NCI-H748 (cell line): Measurements from ENCODE around the gene LYPLA2.
"Not testable (repeated sequence)": the region's sequence is repeated elsewhere in the genome, so short reads cannot be mapped to it uniquely, and the experiment has no call there.

Experiments
- DNase-seq: peaks from one replicate; lab custom pipeline; 2025; ENCODE audit not compliant: unreplicated experiment; lab: John Stamatoyannopoulos, UW

Gene LYPLA2

DNA sequence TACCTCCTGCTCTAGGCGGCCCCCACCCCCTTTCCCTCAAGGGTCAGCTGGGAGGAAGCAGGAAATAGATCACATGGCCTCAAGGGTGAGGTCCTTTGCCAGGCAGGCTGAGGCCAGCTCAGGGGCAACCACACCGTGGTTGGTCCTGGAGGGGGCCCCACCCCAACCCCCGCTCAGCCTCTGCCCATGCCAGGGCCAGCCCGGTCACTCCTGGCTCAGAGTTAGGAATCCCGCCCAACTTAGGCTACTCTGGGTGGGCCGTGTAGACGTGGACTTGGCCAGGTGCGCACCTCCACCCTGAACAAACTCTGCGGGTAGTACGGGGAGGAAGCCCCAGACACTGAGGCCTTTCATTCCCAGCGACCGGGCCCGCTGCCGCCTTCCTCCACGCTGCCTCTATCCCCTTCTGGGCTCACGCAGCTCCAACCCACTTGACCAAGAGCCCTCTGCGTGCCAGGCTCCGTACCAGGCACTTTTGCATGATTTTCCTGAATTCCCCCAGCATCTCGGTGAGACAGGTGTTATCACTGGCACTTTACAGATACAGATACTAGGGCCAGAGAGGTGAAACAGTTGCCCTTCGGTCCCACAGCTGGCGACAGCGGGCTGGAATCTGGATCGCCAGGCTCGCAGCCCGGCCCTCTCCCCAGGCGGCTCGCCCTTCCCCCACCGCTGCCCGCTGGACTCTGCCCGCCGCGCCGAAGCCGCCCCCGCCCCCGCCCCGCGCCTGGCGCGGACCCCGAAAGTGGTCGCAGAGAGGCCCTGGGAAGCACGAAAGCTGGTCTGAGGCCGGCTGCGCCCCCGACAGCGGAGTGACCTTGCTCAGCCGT, 8.8 kb downstream of the LYPLA2 start:
- peak; percentile 40 for DNase-seq

DNA sequence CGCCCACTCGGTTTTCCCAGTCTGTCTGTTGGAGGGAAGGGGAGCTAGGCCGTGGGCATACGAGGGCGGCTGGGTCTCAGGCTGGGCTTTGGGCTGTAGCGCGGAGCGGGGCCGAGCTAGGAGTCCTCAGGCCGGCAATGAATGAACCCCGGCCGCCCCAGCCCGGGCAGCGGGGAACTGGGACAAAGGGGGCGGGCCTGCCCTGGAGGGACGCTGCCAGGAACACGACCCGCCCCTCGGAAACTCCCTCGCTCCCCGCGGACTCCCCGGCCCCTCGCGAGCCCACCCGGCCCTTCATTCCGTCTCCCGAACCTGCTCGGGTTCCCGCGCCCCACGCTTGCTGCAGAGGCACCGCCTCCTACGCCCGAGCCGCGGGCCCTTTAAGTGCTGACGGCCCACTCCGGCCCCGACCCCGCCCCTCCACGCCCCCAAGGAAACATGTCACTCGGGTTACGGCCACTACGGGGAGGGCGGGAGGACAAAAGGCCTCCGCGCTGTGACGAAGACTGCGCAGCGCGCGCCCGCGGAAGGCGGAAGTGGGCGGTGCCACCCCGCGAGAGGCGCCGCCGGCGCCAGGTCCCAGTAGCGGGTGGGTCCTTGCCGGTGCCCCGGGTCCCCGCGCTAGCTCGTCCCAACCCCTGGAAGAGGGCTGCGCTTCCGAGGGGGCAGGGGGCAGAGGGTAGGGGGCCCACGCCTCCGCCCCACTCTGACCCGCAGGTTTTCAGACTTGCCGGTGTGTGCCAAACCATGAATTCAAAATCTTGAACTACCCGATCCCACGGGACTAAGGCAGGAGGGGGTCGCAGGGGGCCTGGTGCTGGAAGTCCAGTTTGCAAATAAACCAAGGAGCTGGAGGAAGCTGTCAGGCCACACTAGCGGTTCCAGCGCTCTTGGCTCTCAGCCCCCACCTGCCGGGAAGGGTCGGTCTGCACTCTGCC, 9.7 kb downstream of the LYPLA2 start, which contains the start of gene GALE:
Gene GALE, minus strand, starts transcription at position 355 of the 938 bp plus-strand sequence. CDS start 1,747 bp downstream, outside the sequence.
- DNase-seq = peak; percentile 93

DNA sequence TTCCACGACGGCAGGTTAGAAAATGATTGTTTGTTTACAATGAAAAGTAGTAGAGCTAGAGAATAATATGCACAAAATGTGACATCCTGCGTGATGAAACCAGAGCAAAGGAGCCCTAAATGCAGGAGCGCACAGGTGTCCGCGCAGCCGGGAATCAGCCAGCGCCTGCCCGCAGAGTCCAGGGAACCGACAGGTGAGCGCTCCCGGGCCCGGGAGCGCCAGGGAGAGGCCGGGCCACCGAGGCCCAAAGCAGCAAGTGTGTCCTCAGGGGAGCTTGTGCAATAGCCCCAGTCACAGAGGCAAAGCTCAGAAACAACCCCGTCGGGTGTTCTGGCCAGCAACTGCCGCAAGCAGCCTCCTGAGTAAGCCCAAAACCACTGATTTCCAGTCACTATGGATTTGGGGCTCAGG, 10.4 kb downstream of the LYPLA2 start:
- peak; percentile 53 for DNase-seq

DNA sequence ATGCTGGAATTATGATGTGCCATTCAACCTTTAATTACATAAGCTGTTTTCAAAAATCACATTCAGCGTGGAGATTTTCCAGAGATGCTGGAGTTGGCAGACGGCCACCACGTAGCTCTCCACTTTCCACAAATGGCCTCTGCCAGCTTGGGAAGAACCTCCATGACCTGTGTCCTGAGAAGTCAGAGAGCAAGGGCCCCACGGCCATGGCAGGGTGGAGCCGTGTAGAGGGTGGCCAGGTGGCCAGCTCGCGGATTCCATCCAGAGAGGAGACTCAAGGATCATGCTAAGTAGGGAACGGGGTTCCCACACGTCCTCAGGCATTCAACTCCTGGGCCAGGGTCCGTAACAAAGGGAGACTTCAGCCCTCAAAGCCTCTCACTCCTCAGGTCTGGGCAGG, 10.9 kb downstream of the LYPLA2 start:
- DNase-seq = peak; percentile 15

DNA sequence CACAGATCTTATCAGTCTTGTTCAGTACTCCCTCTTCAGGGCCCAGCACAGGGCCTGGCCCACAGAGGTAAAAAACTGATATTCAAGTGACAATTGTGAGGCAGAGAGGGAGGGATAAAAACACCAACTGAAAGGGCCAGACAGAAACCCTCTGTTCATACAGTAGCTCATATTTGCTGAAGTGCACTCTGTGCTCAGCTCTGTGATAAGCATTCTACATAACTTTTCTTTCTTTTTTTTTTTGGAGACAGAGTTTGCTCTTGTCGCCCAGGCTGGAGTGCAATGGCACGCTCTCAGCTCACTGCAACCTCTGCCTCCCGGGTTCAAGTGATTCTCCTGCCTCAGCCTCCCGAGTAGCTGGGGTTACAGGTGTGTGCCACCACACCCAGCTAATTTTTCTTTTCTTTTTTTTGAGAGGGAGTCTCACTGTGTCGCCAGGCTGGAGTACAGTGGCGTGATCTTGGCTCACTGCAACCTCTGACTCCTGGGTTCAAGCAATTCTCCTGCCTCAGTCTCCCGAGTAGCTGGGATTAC, 11.9 kb downstream of the LYPLA2 start:
- DNase-seq = not testable (repeated sequence)

DNA sequence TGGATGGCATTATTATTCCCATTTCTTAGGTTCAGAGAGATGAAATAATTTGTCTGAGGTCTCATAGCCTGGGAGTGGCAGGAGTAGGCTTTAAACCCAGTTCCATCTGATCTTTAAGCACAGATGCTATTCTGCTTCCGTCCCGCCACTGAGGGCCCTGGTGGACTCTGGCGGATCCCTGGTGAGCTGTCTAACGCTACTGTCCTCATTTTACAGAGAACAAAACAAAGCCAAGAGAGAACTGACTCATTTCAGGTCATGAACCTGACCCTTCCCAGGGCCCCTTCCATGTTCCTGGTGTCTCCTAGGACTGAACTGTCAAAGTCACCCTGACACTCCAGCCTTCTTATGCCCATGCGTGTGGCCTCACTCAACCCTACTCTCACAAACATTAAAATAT, 12.7 kb downstream of the LYPLA2 start:
- no peak for DNase-seq

DNA sequence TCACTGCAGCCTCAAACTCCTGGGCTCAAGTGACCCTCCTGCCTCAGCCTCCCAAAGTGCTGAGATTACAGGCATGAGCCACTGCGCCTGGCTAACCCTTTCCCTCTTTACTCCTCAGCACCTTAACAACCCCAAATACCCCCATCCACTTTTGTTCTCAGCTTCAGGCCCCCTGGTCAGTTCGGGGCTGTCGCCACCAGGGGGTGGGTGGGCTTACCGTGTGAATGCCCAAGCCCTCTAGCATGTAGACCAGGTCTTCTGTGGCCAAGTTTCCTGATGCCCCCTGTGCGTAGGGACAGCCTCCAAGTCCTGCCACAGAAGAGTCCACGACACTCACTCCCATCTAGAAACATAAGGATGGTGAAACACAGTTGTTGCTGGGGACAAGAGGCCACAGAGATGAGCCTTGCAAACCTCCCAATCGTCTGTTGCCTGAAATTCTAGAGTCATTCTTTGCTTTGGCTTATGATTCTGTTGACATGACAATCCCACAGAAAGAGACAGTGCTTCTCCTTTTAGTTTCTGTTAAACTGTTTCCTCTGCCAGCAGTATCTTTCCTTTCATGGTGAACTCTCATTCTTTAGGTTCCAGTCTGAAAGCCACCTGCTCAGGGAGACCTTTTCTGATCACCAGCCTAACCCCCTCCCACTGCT, 13.4 kb downstream of the LYPLA2 start:
- no peak for DNase-seq

DNA sequence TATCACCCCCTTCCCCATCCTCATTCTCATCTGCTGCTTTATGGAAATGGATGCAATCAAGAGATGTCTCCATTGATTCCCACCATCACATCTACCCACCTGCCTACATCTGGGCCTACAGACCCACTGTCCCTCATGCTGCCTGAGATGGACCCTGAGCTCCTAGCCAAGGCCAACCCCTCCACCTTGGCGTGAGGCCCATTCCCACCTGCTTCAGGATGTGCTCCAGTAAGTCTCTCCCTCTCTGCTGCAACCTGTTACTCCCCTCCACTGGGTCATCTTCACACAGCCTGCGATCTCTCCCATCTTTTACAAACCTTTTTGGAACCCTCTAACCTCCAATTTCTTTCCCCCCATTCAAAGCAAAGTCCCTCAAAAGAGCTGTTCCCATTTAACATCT, 14.1 kb downstream of the LYPLA2 start:
- no peak for DNase-seq

DNA sequence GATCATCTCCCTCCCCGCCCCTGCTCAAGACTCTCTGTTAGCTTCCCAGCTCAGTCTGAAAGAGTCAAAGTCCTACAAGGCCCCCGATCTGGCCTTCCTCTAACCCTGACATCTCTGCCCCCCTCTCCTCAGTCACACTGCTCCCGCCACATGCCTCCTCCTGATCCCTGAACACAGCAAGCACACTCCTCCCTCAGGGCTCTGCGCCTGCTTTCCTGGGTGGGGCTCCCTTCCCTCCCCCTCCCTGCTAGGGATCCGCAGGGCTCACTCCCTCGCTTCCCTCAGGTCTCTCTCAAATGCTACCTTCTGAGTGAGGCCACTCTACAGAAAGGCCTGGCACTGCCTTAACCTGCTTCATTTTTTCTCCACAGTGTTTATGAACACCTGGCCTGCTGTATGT, 15.3 kb downstream of the LYPLA2 start:
- no peak for DNase-seq

DNA sequence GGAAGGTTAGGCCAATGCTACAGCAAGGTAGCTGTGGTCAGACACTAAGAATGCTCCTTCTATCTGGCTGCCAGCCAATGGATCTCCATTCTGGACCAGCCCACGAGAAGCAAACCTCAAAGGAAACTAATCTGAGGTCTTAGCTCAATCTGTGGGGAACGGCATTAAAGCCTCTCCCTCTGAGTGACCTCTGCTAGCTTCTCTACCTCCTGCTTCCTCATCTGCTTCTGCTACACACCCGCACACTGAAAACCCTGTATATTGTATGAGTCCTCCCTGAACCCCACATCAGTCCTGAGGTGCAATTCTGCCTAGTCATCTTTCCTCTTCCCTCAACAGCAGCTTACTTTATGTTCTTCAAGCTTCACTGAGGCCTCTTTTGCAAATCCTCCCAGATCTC, 16.5 kb downstream of the LYPLA2 start:
- no peak for DNase-seq

DNA sequence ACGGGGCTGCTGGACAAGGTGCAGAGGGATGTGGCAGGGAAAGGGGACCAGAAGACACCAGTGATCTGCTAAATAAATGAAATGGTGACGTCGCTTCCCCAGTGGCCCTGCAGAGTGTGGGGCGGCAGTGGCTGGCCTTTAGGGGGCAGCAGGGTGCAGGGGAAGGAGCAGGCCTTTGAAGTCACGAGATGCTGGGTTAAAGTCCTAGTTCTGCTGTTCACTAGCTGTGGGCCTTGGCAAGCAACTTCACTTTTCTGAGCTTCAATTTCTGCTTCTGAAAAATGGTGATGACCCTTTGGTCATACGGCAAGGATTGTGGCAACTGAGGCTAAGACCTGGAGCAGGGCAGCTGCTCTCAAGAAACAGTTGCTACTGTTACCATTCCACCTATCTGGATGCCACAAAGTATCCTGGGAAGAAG, 18.8 kb downstream of the LYPLA2 start:
- DNase-seq = peak; percentile 56

DNA sequence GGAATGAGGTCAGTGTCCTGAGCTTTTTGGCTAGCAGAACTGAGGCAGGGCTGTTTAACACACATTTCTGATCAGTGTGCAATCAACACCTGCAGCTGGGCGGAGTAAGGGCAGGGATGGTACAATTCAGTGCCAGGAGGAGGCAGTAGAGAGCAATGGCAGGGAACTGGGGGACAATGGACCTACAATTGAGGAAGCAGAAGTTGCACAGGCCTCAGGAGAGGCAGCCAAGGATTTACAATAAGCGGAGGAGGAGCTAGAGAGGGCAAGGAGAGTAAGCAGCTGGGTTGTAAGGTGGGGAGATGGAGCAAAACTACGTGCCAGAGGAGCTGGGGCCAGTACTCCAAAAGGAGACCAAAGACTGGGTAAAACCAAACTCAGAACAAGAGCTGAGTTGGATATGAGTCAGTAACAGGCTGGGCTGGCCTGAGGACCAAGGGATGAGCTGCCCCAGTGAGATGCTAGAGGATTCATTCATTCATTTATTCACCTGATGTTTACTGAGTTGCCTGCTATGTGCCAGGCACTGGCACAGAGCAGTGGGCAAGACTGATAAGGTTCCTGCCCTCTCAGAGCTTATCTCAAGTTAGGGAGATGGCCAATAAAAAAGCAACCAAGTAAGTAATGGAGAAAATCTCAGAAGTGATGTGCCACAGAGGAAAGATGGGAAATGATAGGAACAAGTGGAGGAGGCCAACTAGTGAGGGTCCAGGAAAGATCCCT, 20.0 kb downstream of the LYPLA2 start:
- peak; percentile 15 for DNase-seq

DNA sequence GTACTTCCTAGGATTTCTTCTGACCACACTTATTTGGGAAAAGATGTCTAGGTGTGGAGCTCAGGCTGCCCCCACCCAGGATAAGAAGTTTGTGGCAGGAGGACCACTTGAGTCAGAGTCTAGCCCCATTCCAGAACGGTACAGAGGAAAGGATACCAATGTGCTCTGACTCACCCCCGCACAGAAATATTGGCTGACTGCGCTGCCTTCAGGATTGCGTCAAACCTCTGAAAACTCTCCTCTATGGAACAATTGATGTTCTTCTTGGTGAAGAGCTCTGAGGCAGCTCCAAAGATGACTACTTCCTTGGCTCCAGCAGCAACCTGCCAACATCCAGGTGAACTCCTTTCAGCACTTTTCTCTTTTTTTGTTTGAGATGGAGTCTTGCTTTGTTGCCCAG, 23.1 kb downstream of the LYPLA2 start:
- no peak for DNase-seq

DNA sequence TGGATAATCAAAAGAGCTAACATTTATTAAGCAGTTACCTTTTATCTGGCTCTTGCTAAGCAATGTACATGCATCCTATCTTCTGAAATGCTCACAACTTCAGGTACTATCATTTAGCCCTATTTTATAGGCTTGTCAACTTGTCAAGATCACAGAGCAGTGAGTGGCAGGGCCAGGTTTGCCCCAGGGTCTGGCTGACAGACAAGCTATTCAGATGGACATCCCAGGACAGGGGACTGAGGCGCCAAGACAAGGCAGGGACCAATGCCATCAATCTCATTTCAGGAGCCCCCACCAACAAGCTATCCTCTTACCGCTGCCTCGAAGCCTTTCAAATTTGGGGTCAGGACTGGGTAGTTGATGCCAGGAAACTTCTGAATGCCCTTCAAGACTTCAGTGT, 25.4 kb downstream of the LYPLA2 start:
- no peak for DNase-seq

DNA sequence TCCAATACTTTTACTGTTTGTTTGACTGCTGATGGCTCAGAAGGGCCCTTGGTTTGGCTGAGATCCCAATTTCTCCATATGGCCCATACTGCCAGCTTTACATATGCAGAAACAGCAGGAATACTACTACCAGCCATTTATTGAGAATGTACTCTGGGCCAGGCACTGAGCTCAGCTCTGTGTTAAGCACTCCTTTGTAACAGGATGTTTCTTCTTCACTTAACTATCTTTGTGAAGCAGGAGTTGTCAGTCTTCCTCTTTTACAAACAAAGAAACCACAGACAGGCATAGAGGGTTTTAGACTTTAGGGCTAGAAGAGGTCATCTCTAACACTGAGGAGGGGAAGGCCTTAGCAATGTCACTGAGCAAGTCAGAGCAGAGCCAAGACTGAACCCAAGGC, 26.0 kb downstream of the LYPLA2 start:
- no peak for DNase-seq

DNA sequence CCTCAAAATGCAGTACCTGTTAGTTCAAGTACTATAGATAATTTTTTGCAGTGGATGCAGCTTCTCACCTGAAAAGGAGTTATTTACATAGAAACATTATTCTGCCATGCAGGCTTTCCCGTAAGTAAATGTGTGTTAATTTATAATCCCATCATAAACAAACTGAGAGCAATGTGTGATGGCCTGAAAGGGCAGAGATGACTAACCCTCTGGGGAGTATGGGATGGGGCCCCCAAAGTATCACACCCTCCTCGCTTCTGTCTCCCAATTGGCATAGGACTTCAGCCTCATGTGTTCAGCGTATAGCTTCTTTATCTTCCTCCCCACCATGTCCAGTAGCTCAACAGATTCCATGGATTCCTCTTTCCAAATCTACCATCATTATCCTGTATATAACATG, 26.7 kb downstream of the LYPLA2 start:
- DNase-seq = no peak

DNA sequence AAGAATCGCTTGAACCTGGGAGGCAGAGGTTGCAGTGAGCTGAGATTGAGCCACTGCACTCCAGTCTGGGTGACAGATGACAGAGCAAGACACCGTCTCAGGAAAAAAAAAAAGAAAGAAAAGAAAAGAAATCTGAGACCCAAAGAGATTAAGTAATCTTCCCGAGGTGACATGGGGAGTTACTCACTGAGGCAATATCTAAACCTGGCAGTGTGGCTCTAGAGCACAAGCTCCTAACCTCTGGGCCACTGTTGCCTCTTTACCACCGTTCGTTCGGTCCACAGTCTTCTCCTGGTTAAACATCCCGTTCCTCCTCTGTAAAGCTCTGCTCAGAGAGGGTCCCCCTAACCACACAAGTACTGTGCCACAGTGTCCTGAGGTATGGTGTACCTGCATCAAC, 32.8 kb downstream of the LYPLA2 start:
- no peak for DNase-seq

DNA sequence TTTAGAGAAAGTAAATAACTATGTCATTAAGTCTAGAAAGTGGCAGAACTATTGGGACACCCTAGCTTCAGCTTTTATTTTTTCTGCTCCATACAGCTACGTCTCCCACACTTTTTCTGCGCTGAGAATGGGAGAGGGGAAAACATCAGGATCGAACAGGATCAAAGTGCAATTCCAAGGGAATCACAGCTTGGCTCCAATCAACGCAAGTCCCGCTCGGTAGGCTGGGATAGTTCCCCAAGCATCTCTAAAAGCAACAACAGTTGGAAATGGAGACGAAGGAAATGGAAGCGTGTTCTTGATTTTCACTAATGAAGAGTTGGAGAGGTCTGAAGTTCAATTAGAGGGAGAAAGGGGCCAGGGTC, 33.7 kb downstream of the LYPLA2 start:
- DNase-seq = no peak

DNA sequence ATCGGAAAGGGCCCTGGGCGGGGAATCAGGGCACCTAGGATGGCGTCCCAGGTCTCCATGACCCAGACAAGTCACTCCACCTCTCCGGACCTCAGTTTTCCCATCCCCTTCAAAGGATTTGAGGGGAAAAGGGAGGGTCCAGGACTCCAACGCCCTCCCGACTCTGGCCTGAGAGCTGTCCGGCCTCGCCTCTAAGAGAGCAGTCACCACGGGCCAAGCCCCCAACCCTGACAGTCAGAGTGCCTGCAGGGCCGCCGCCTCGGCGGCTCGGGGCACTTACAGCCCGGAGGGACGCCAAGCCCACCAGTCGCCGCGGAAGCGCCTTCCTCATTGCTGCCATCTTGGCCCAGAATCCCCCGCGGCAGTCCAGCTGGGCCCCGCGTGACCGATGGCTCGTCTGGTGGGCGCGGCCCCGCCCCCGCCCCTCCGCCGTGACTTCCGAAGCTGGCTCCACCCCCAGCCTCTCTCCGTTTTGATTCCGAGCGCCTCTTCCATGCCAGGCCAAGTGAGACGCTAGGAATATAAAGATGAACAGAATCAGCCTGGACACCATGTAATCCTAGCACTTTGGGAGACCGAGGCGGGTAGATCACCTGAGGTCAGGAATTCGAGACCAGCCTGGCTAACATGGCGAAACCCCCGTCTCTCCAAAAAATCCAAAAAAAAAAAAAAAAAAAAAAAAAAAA, 34.3 kb downstream of the LYPLA2 start, which contains the start of gene HMGCL:
Gene HMGCL, minus strand, starts transcription at position 354 of the 686 bp plus-strand sequence. Its CDS starts 14 bp downstream, at position 340.
- DNase-seq = peak; percentile 89
